Pericardium fibroblast (primary cell): ENCODE results near the gene AQP2. TPM values are rescaled to one million over a fixed set of nuclear protein-coding genes. Genes with fewer than 3 reads are reported as not detected.

Experiments used
- total RNA-seq: library from RNA; depleted of rRNA; stranded (reverse); fragments of >200 nt; gene quantifications from 2 replicates; pipeline ENCODE4 v1.2.3, GENCODE V29; 2015

AQP2 gene
- not detected in 2 replicates for total RNA-seq

DNA sequence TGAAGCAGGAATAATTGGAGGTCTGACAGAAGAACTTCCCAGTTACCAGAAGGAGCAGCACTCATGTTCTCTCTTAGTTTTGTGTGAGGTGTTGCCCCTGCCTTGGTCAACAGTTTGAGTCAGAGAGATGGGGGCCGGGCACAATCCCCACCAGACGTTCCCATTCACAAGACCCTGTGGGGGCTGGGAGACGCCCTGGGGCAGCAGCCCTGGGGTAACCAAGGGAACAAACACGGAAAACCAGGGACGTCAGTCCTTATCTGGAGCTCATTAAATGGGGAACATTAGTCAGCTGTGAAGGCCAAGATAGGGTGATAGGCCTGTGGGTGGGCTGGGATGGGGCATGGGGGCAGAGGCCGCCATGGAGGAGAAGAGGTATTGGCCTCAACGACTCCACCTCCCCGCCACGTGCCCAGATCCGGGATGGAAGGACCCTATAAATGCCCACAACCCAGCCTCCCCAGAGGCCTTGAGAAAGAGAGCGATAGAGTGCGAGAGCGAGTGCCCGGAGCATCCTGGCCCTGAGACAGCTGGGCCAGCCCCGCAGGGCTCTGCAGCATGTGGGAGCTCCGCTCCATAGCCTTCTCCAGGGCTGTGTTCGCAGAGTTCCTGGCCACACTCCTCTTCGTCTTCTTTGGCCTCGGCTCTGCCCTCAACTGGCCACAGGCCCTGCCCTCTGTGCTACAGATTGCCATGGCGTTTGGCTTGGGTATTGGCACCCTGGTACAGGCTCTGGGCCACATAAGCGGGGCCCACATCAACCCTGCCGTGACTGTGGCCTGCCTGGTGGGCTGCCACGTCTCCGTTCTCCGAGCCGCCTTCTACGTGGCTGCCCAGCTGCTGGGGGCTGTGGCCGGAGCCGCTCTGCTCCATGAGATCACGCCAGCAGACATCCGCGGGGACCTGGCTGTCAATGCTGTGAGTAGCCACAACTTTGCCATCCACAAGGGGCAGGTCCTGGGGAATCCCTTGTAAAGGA, at the start of gene AQP2:
AQP2 (plus strand) TSS at position 465 of the 979 bp plus-strand sequence; CDS start at position 559, 94 bp downstream.

DNA sequence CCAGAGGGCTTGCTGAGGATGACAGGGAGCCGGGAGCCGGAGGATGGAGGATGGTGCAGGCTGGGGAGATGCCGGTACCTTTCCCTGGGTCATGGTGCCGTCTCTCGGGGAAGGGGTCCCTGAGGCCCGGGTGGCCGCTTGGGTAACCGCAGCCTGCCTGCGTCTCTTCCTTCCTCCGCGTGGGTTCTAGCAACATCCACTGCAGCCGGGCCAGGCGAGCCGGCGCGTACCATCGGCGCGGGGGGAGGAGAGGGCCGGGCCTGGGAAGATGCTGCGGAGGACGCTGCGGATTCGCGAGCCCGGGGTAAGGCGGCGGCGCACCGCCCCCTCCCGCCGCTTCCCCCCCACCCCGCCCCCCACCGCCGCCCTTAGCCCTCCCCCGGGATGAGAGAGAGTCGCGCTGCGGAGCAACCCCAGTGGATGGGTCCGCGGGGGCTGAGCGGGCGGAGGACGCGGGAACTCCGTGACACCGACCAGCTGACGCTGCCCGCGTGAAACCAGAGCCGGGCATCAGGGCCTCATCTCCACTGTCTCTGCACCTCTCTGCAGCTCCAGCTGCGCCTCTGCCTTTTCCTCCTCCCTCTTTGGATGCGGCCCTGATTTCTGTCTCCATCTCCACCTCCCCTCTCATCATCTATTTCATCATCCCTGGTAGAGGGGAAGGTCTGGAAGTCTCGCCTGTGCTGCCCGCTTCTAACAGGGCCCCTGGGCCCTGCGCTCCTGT, 46.7 kb upstream of the AQP2 start, which contains the start of gene FAIM2:
FAIM2 (minus strand) TSS at position 201 of the 724 bp plus-strand sequence; CDS start at position 93, 108 bp downstream.

GRCh38 chr12:49961111-49961922, 10.8 kb downstream of the AQP2 start, which contains the start of gene AQP5:
AQP5 (plus strand) TSS chr12:49961872; CDS start chr12:49962018, 146 bp downstream.

GRCh38 chr12:49972641-49973360, 22.3 kb downstream of the AQP2 start, which contains the start of gene AQP6:
AQP6 (plus strand) TSS chr12:49972947; CDS start chr12:49973174, 227 bp downstream.

Other genes starting within 250 kb of the AQP2 start
- gene FMNL3, start 243.3 kb upstream of the AQP2 start, total RNA-seq, result 12.1 and 12.3 TPM in 2 replicates
- gene TMBIM6, start 209.2 kb upstream of the AQP2 start, total RNA-seq, result 331 and 352 TPM in 2 replicates
- gene NCKAP5L, start 122.3 kb upstream of the AQP2 start, total RNA-seq, result 29.6 and 36.8 TPM in 2 replicates
- 3.6 and 3.7 TPM in 2 replicates for gene BCDIN3D, start 107.6 kb upstream of the AQP2 start, total RNA-seq
- gene FAIM2, start 46.8 kb upstream of the AQP2 start, total RNA-seq, result 4.0 and 21.1 TPM in 2 replicates
- gene AQP5, start 11.1 kb downstream of the AQP2 start, total RNA-seq, result 5.4 TPM in 1 of 2 replicates, not detected in the other
- not detected in 2 replicates for gene AQP6, start 22.2 kb downstream of the AQP2 start, total RNA-seq
- 6.8 and 8.5 TPM in 2 replicates for gene RACGAP1, start 74.8 kb downstream of the AQP2 start, total RNA-seq
- 4.6 and 13.2 TPM in 2 replicates for gene ASIC1, start 106.9 kb downstream of the AQP2 start, total RNA-seq
- 26.1 and 32.3 TPM in 2 replicates for gene SMARCD1, start 134.6 kb downstream of the AQP2 start, total RNA-seq
- gene GPD1, start 153.3 kb downstream of the AQP2 start, total RNA-seq, result 1.3 and 2.5 TPM in 2 replicates
- 48.4 and 67.9 TPM in 2 replicates for gene COX14, start 161.5 kb downstream of the AQP2 start, total RNA-seq
- 23.0 and 37.0 TPM in 2 replicates for gene CERS5, start 216.6 kb downstream of the AQP2 start, total RNA-seq